T-helper 22 cell (primary cell): Measurements from ENCODE around the gene FAM221B.

Experiments
- DNase-seq: peaks from one replicate; pipeline ENCODE4 v3.0.0-alpha.2; 2020; ENCODE audit warnings: low read depth

Gene FAM221B

DNA sequence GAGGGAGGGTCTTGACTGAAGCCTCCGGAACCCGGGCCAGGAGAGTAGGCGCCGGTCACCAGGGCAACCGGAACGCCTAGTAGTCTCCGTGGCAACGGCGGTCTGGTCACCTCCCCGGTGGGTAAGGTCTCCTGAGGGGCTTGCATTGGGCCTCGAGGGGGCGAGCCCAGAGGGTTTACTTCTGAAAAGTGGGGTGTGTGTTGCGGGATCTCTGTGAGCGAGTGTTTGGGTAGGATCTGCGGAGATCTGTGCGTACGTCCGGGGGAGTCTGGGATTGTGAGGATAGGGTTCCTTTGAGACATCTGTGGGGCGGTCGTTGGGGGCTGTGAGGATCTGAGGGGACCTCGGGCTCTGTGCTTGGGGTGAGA is at the start of gene FAM221B:
TSS of gene FAM221B (minus strand) at position 17 of the 368 bp plus-strand sequence. CDS start 2,571 bp downstream, outside the sequence.
- peak; percentile 12 for DNase-seq

DNA sequence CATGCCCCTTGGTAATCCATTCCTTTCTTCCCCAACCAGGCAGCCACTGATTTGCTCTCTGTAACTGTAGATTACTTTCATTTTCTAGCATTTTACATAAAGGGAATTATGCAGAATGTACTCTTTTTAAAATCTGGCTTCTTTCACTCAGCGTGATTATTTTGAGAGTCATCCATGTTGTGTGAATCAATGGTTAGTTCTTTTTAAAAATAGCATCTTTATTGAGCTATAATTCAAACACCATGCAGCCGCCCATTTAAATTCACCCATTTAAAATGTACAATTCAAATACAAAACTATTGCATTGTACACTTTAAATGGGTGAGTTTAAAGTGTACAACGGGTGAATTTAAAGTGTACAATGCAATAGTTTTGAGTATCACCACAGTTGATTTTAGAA is 44.0 kb upstream of the FAM221B start:
- no peak for DNase-seq

- DNase-seq: no peak
These were observed 43.0 kb upstream of the FAM221B start for GRCh38 chr9:35871545-35871944.

DNA sequence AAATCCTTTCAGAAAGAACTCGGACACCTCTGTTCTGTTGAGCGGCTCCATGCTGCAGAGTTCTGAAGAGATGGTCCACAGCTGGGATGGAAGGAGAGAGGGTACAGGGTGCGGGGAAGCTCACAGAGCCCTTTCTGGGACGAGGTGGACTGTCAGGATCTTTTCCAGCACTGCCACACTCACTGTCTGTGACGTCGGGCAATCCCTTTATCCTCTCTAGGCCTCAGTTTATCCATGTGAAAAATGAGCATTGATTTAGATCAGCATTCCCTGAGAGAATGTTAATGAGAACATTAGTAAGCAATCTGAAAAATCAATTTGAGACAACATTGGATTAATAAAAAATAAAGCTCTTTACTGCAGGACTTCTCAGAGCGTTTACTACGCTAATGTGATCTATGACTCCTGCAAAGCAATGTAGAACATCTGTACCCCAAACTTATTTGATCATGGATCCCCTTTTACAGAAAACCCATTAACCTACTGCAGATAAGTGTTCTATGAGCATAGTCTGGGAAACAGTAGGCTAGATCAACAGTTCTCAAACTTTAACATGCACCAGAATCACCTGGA is 41.9 kb upstream of the FAM221B start, which contains the start of gene OR13J1:
TSS of gene OR13J1 (minus strand) at position 51 of the 573 bp plus-strand sequence. CDS start at position 51, 0 bp downstream.
- no peak for DNase-seq

- no peak for DNase-seq
These were observed 41.2 kb upstream of the FAM221B start for GRCh38 chr9:35869621-35870216.

GRCh38 chr9:35868933-35869332 is 40.4 kb upstream of the FAM221B start:
- DNase-seq: no peak

DNA sequence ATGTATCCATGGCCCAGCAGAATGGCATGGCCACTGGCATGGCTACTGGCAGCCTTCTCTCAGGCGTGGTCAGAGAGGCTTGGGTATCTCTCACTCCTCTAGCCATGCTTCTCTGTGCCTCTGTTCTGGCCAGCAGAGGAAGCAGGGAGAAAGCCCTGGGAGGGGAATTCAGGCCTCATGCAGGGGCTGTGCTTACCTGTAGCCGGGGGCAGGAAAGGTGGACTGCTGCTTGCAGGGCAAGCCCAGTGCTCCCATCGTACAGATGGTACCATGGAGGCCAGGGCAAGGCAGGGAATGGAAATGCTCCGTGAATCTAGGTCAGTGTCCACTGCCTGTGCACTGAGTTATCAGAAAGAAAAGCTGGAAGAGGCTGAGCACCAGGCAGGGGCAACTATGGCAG is 39.0 kb upstream of the FAM221B start:
- no peak for DNase-seq

DNA sequence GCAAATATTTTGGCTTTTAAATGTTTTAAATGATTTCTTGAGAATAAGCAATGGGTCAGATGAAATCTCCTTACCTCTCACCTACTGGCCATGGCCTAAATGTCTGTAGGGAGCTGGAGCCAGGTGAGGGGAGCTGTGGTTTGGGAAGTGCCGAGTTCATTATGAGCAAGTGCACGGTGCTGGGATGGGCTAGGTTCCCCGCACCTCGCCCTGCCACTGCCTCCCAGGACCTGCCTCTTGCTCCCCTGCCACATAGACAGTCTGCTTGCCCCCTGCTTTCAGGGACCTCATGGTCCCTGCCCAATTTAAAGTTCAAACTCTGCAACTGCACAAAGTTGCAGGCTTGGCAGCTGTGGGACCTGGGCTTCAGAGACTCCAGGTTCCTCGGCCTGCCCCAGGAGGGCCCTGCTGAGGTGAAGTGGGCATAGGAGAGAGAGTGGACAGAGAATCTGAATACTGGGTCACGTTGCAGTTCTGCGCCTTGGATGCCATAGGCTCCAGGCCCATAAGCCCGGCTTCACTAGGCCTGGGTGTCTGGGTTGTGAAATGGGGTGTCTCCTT is 36.2 kb upstream of the FAM221B start:
- DNase-seq: no peak

DNA sequence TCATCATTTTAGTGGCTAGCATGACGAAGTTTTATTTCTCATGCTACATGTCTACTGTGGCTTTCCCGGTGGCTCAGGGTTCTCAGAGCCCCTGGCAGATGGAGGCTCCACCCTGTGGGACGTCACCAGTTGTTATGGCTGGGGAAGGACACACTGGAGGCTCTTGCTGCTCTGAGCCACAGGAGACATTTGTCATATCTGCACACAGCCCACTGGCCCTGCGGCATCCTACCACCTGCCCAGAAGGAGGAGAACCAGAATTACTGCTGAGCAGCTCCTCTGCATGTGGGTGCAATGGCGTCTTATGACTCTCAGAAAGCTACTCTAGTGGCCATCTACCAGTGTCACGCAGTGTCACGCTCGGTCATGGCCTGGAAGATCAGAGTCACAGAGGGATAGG is 35.1 kb upstream of the FAM221B start:
- no peak for DNase-seq

DNA sequence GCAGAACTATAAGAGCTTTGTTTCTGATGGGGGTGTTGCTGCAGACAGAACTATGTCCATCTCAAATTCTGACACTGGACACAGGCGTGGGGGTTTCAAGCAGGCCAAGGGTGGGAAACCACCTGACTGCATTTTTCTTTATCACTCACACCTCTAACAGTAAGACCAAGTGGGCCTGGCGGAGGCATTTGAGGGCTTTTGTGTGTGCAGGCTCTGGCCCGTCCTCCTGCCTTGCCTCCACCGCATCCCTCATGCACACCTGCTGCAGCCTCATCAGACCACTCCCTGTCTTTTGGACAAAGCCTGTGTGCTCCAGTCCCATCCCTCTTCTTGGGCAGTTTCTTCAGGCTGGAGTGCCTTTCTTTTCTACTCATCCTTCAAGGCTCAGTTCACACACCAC is 33.8 kb upstream of the FAM221B start:
- DNase-seq: no peak

- no peak for DNase-seq
These were observed 32.8 kb upstream of the FAM221B start for GRCh38 chr9:35861161-35861897.

- no peak for DNase-seq
These were observed 31.4 kb upstream of the FAM221B start for GRCh38 chr9:35859990-35860339.

GRCh38 chr9:35859310-35859989 is 30.9 kb upstream of the FAM221B start:
- no peak for DNase-seq

GRCh38 chr9:35858458-35858857 is 29.9 kb upstream of the FAM221B start:
- no peak for DNase-seq

- DNase-seq: no peak
These were observed 28.4 kb upstream of the FAM221B start for GRCh38 chr9:35856882-35857281.

- no peak for DNase-seq
These were observed 27.7 kb upstream of the FAM221B start for GRCh38 chr9:35856206-35856605.

DNA sequence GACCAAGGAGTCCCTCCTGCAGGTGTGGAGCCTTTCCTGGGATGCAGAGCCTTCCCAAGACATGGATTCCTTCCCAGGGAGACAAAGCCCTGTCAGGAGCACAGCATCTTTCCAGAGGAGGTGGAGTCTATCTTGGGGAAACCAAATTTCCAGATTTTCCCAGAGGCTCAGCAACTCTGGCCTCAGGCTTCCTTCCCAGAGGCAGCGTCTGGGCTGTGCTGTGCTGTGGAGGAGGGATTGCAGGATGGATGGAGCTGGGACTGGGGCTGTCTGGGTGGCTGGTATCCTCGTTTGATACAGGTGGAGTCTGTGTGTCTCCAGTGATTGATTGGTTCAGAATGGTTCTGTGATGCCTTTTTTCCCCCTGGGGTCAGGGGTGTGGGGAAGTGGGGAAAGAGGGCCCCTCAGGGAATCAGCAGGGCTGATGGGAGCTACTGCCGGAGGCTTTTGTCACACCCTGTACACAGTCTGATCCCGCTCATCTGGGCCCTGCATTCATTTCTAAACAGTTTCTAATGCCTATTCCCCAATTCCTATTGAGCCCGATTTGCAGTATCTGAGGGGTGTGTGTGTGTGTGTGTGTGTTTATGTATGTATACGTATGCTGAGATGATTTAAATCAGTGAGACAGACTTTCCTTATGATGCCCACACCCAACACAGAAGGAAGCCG is 25.7 kb upstream of the FAM221B start:
- DNase-seq: no peak

- no peak for DNase-seq
These were observed 24.6 kb upstream of the FAM221B start for GRCh38 chr9:35852876-35853865.

DNA sequence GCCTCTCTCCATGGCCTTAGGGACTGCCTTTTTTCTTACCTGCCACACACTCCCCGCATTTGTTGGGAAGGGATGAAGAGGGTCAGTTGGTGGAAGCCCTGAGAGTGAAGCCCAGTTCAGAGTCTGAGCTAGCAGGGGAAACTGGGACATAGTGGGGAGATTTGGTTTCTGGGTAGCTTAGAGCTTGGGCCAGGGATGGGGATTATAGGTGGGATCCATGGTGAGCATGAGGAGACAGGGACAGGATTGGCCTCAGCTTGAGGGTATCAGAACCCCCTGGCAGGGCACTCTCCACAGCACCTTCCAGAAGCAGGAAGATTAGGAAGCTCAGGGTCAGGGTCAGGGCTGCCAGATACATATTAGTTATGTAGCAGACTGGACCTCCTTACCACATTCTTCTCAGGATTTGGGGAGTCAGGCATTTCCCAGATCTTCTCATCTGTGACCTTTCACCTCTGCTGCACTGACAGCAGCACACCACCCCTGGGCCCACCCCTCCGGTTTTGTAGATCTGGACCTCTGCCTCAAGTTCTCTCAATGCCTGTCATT is 23.8 kb upstream of the FAM221B start:
- DNase-seq: no peak

- DNase-seq: no peak
These were observed 19.4 kb upstream of the FAM221B start for GRCh38 chr9:35847792-35848572.
